GM10248 (cell line): ENCODE results near the gene RMDN3.

ENCODE experiments used
- CTCF ChIA-PET: fragments of 300-600 bp; sonication (Branson Sonifier 250); formaldehyde crosslinking; extraction: SDS; loops from one replicate; lab custom pipeline; 2021; ENCODE audit warnings: antibody characterized with exemption; lab: Yijun Ruan, JAX
- POLR2A ChIA-PET: fragments of 350-650 bp; sonication (Branson Sonifier 250); formaldehyde crosslinking; extraction: SDS; loops from one replicate; lab custom pipeline; 2020; ENCODE audit warnings: antibody characterized with exemption; lab: Yijun Ruan, JAX
- DNase-seq: peaks from one replicate; pipeline ENCODE4 v3.0.0; 2012; ENCODE audit errors: extremely low spot score
- CTCF ChIP-seq: IDR thresholded peaks from 2 replicates; pipeline ENCODE4 v1.5.1; 2012; ENCODE audit warnings: mild to moderate bottlenecking, low read depth; ENCODE audit errors: extremely low read depth, missing control alignments, control extremely low read depth

The RMDN3 gene

GRCh38 chr15:40746916-40747418, 8.1 kb downstream of the RMDN3 start:
- POLR2A ChIA-PET, result interaction anchor here (0.7 kb wide), 1 partner anchor 111 kb away, joined by 4 read pairs; no protein-coding TSS in a partner anchor
- no peak for TF ChIP-seq CTCF
- CTCF ChIA-PET, result interaction anchor here (0.7 to 4.9 kb wide), 9 partner anchors 14 to 180 kb away, joined by 3 to 32 read pairs (median 4); partner anchors contain the start of genes C15orf62 and GCHFR
- no peak for DNase-seq

GRCh38 chr15:40744815-40745152, 10.3 kb downstream of the RMDN3 start:
- TF ChIP-seq CTCF, result no peak
- ChIA-PET CTCF (interaction anchor here (1.0 to 4.9 kb wide), 6 partner anchors 8 to 114 kb away, joined by 3 to 32 read pairs (median 4); partner anchors contain the start of gene GCHFR), POLR2A (no interaction called here)
- no peak for DNase-seq

DNA sequence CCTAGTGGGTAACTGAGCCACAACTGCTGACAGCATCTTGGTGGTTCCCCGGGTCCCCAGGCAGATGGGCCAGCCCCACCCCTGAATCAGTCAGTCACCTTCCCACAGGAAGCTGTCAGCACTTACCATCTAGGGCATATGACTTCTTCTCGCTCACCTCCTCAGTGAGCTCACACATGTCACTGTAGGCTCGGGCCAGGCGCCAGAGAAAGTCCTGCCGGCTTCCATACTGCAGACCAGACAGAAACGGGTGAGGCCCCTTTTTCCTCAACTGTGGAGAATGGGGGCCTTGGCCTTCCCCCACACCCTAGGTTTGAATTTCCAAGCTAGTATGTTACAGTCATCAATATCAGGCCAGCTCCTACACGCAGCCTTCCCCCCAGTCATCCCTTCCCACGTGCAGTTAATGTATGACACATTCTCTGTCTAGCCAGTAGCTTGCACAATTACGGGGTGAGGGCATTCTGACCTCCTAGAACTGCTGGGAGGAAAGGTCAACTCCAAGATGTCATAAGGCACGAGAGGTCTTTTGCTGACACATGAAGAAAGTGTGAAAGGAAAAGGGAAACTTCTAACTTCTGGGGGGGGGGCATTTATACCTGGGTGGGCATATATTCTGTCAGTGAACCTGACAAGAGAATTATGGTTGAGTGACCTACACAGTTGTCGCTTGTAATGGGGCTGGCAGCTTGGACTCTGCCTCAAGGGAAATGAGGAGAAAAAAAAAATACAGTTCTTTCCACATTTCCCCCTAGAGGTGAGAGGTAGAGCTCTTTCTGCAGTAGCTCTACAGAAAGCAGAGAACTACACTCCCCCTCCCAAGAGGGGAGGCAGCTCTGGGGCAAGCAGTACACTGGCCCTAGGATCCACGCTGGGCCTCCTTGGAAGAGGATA, 10.9 kb downstream of the RMDN3 start:
- DNase-seq, result no peak
- TF ChIP-seq CTCF, result no peak
- CTCF ChIA-PET, result interaction anchor here (1.0 to 4.9 kb wide), 8 partner anchors 9 to 114 kb away, joined by 3 to 32 read pairs (median 4); partner anchors contain the start of gene GCHFR
- POLR2A ChIA-PET, result no interaction called here

DNA sequence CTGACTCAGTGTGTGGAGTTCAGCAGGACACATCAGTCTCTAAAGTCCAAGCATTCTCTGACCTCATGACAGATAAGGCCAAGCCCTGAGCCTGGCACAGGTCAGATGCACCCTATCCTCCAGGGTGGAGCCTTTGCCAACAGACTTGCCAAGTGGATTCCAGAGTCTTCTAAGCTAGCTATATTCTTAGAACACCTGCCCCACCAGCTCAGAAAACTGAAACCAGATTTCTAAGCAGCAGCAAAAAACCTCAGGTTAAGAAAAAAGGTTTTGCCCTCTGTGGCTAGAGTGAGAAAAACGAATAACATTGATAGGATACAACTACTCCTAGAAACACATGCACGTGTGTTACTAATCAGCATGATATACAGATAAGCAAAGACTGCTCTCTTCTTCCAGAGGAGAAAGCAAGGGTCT, 11.6 kb downstream of the RMDN3 start:
- no peak for DNase-seq
- CTCF ChIA-PET, result interaction anchor here (1.0 to 4.9 kb wide), 5 partner anchors 10 to 43 kb away, joined by 3 to 32 read pairs (median 5); no protein-coding TSS in a partner anchor
- TF ChIP-seq CTCF, result no peak
- POLR2A ChIA-PET, result no interaction called here

DNA sequence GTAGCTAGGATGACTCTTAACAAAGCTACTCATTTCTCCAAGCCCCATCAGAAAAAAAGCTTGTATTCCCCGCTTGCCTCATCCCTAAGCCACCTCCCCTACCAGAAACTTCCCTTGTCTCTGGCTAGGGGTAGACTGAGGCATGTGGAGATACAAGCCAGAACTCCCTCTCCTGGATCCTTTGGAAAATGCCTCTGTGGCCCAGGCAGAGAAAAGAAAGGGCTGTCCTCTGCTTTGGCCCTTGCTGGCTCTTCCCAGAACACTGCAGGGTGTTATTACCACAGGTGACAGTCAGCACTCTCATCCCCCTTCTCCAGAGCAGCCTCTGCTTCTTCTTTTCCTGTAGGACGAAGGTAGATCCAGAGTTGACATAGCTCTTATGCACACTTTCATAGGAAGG, 15.2 kb downstream of the RMDN3 start:
- no peak for DNase-seq
- CTCF ChIA-PET, result interaction anchor here (0.8 to 2.8 kb wide), 7 partner anchors 9 to 150 kb away, joined by 3 to 11 read pairs (median 5); no protein-coding TSS in a partner anchor
- POLR2A ChIA-PET, result interaction anchor here (1.6 kb wide), 1 partner anchor 13 kb away, joined by 3 read pairs; no protein-coding TSS in a partner anchor
- no peak for TF ChIP-seq CTCF

DNA sequence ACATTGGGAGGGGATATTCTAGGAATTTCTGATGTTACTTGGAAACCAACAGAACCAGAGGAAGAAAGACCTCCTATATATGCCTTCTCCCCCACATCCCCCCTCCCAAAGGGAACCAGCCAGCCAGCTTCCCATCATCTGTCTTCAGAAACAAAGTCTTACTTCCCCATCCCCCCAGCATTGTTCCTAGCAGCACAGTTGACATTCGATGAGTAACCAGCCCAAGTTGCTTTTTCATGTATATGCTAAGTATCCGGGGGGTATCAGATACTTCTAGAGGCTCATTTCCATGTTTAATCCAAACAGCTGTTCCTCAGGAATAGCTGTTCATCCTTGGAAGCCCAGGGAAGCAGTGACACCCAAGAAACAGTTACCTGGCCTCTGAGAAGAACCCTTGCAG, 16.0 kb downstream of the RMDN3 start:
- no peak for DNase-seq
- CTCF ChIA-PET, result interaction anchor here (0.8 to 2.8 kb wide), 8 partner anchors 10 to 149 kb away, joined by 3 to 11 read pairs (median 4); partner anchors contain the start of gene RAD51
- POLR2A ChIA-PET, result interaction anchor here (1.6 kb wide), 1 partner anchor 14 kb away, joined by 3 read pairs; no protein-coding TSS in a partner anchor
- TF ChIP-seq CTCF, result no peak
